Neuronal stem cell (in vitro differentiated cells): ENCODE data around the gene FAR2.

Experiments
- DNase-seq: peaks from one replicate; pipeline ENCODE4 v3.0.0-alpha.2; 2013; ENCODE audit warnings: low spot score
- H2AFZ ChIP-seq: one replicate; pipeline ENCODE4 v1.6.1; 2013; ENCODE audit warnings: mild to moderate bottlenecking, low read length, inconsistent platforms
- H2AK5ac ChIP-seq: 2 replicates; pipeline ENCODE4 v1.6.1; 2013; ENCODE audit warnings: low read depth, mild to moderate bottlenecking, inconsistent platforms, low read length, moderate library complexity, mixed read lengths
- H2BK120ac ChIP-seq: 2 replicates; pipeline ENCODE4 v1.6.1; 2013; ENCODE audit warnings: low read depth, mild to moderate bottlenecking, inconsistent platforms, low read length, moderate library complexity, mixed read lengths
- H2BK12ac ChIP-seq: one replicate; pipeline ENCODE4 v1.6.1; 2013; ENCODE audit warnings: low read length, inconsistent platforms
- H2BK15ac ChIP-seq: 2 replicates; pipeline ENCODE4 v1.6.1; 2013; ENCODE audit warnings: mild to moderate bottlenecking, low read length, inconsistent platforms, mixed read lengths
- H2BK5ac ChIP-seq: one replicate; pipeline ENCODE4 v1.6.1; 2013; ENCODE audit warnings: inconsistent platforms, mild to moderate bottlenecking, low read length, moderate library complexity
- H3K14ac ChIP-seq: one replicate; pipeline ENCODE4 v1.6.1; 2013; ENCODE audit warnings: low read length, inconsistent platforms
- H3K18ac ChIP-seq: 2 replicates; pipeline ENCODE4 v1.6.1; 2013; ENCODE audit warnings: low read length, inconsistent platforms
- H3K23ac ChIP-seq: 2 replicates; pipeline ENCODE4 v1.6.1; 2013; ENCODE audit warnings: low read depth, mild to moderate bottlenecking, mixed read lengths, low read length, inconsistent platforms; ENCODE audit not compliant: poor library complexity
- H3K27ac ChIP-seq: replicated peaks from 3 replicates; pipeline ENCODE4 v1.5.1; 2013; ENCODE audit warnings: low read length, inconsistent platforms
- H3K27me3 ChIP-seq, 3 experiments: 2 replicates each; pipeline ENCODE4 v1.6.1; 2013; ENCODE audit warnings: low read length in 3 of 3, mild to moderate bottlenecking in 2 of 3, inconsistent platforms in 1 of 3, low read depth in 1 of 3, mixed read lengths in 1 of 3, moderate library complexity in 1 of 3; ENCODE audit not compliant: control insufficient read depth in 3 of 3, insufficient read depth in 3 of 3
- H3K36me3 ChIP-seq, 2 donors: replicated peaks in 1 of 2; 2 replicates each; pipeline ENCODE4 v1.6.1; 2013; ENCODE audit warnings: low read length in 2 of 2; ENCODE audit not compliant: control insufficient read depth in 2 of 2, insufficient read depth in 2 of 2
- H3K4ac ChIP-seq: 2 replicates; pipeline ENCODE4 v1.6.1; 2013; ENCODE audit warnings: inconsistent platforms, mild to moderate bottlenecking, low read length, moderate library complexity
- H3K4me1 ChIP-seq, 2 donors: 1 replicate in 1 of 2; 2 replicates in 1 of 2; pipeline ENCODE4 v1.6.1; 2013; ENCODE audit warnings: low read length in 2 of 2, low read depth in 1 of 2; ENCODE audit not compliant: control insufficient read depth in 2 of 2, insufficient read depth in 1 of 2
- H3K4me2 ChIP-seq: one replicate; pipeline ENCODE4 v1.6.1; 2013; ENCODE audit warnings: mild to moderate bottlenecking, low read length, inconsistent platforms; ENCODE audit not compliant: insufficient read depth, poor library complexity, severe bottlenecking
- H3K4me3 ChIP-seq, 2 donors: 2 replicates each; pipeline ENCODE4 v1.5.1; 2013; ENCODE audit warnings: low read length in 2 of 2, mild to moderate bottlenecking in 2 of 2, inconsistent platforms in 1 of 2, moderate library complexity in 1 of 2
- H3K79me1 ChIP-seq: one replicate; pipeline ENCODE4 v1.6.1; 2013; ENCODE audit warnings: low read depth, mild to moderate bottlenecking, inconsistent platforms, low read length, moderate library complexity
- H3K9ac ChIP-seq: one replicate; pipeline ENCODE4 v1.6.1; 2013; ENCODE audit warnings: mild to moderate bottlenecking, low read depth, low read length, inconsistent platforms; ENCODE audit not compliant: poor library complexity
- H3K9me3 ChIP-seq, 2 donors: replicated peaks in 1 of 2; 2 replicates each; pipeline versions ENCODE3 to v1.6.1; 2013; ENCODE audit warnings: low read length in 2 of 2, mild to moderate bottlenecking in 2 of 2, inconsistent platforms in 1 of 2, low read depth in 1 of 2, mixed read lengths in 1 of 2, moderate library complexity in 1 of 2; ENCODE audit not compliant: control insufficient read depth in 2 of 2, insufficient read depth in 1 of 2
- H4K8ac ChIP-seq: one replicate; pipeline ENCODE4 v1.6.1; 2013; ENCODE audit warnings: low read depth, mild to moderate bottlenecking, inconsistent platforms, low read length, moderate library complexity
- H4K91ac ChIP-seq: one replicate; pipeline ENCODE4 v1.6.1; 2013; ENCODE audit warnings: low read length, low read depth, mild to moderate bottlenecking, inconsistent platforms; ENCODE audit not compliant: poor library complexity
- WGBS, 2 donors: extraction: QIAGEN DNeasy Blood & Tissue Kit; methylation state at CpG; one replicate each; pipeline ENCODE4 v1.1.7; 2013; ENCODE audit warnings: missing lambda C conversion rate in 2 of 2, mixed read lengths in 1 of 2; ENCODE audit not compliant: insufficient read length in 2 of 2, insufficient replicate concordance in 1 of 2; ENCODE audit errors: extremely low coverage in 2 of 2; 5-methylcytosine and 5-hydroxymethylcytosine counted together

FAR2 gene

DNA sequence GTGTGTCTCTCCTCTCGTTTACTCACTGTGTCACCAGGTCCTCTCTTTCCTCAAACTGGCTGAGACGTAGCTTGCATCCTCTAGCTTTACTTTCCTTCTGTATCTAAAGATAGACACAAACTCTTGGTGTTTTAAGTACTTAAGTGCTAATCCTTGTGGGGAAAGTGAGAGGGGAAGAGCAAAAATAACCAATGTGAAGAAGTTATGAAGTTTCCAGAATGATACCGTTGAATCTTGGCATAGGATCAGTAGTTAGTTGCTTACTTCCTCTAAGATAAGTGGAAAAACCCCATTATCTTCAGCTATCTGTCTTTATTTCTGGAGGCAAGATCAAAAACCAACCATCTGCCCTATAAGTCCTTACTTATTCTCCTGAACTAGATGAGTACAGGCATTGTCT lies 10.6 kb downstream of the FAR2 start:
- H2AFZ ChIP-seq = no peak overlapping the region
- H3K27me3 ChIP-seq = no peaks in the 10 kb centered on the region
- H2BK12ac ChIP-seq = no peak overlapping the region
- no peak overlapping the region for H3K4me2 ChIP-seq
- no peak overlapping the region for H3K4ac ChIP-seq
- no peak overlapping the region for H3K18ac ChIP-seq
- H3K4me1 ChIP-seq = no peaks in the 10 kb centered on the region
- no peak overlapping the region for H2BK120ac ChIP-seq
- no peaks in the 10 kb centered on the region for H3K79me1 ChIP-seq
- no peaks in the 10 kb centered on the region for H3K9me3 ChIP-seq
- H3K4me3 ChIP-seq = no peak overlapping the region
- no peak overlapping the region for H2BK15ac ChIP-seq
- no peak overlapping the region for H3K14ac ChIP-seq
- H4K8ac ChIP-seq = no peak overlapping the region
- H4K91ac ChIP-seq = no peak overlapping the region
- no peak overlapping the region for H3K27ac ChIP-seq
- no peak for DNase-seq
- no peaks in the 10 kb centered on the region for H3K36me3 ChIP-seq
- WGBS, 2 donors = no CpG with 5 or more reads among the region's 3 CpGs
- H2AK5ac ChIP-seq = no peak overlapping the region
- H2BK5ac ChIP-seq = no peak overlapping the region
- H3K9ac ChIP-seq = no peak overlapping the region
- no peak overlapping the region for H3K23ac ChIP-seq

DNA sequence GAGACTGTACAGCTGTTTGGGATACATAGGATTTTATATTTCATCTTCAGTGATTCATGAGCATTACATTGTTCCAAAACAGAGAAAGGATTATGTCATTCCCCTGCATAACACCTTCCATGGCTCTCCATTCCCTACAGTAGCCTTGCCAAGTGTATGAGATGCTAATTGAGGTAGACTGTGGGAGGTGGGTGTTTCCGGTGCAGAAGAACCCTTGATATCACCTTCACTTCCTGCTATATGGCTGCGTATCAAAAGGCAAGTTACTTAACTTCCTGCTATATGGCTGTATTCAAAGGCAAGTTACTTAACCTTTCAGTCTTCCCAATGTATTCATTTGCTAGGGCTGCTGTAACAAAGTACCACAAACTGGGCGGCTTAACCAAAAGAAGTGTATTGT lies 11.2 kb downstream of the FAR2 start:
- Histone ChIP-seq H4K8ac (no peak overlapping the region), H3K14ac (no peak overlapping the region), H3K9ac (no peak overlapping the region), H3K23ac (no peak overlapping the region), H2AK5ac (no peak overlapping the region), H2BK15ac (no peak overlapping the region), H3K79me1 (no peaks in the 10 kb centered on the region), H2BK12ac (no peak overlapping the region), H2BK5ac (no peak overlapping the region), H2BK120ac (no peak overlapping the region), H3K4me1 (no peaks in the 10 kb centered on the region), H3K4me2 (no peak overlapping the region), H3K4ac (no peak overlapping the region), H3K27me3 (no peaks in the 10 kb centered on the region), H3K27ac (no peak overlapping the region), H3K9me3 (no peaks in the 10 kb centered on the region), H3K36me3 (no peaks in the 10 kb centered on the region), H3K4me3 (no peak overlapping the region), H3K18ac (no peak overlapping the region), H2AFZ (no peak overlapping the region), H4K91ac (no peak overlapping the region)
- DNase-seq = no peak
- WGBS, 2 donors = no CpG with 5 or more reads among the region's 3 CpGs

DNA sequence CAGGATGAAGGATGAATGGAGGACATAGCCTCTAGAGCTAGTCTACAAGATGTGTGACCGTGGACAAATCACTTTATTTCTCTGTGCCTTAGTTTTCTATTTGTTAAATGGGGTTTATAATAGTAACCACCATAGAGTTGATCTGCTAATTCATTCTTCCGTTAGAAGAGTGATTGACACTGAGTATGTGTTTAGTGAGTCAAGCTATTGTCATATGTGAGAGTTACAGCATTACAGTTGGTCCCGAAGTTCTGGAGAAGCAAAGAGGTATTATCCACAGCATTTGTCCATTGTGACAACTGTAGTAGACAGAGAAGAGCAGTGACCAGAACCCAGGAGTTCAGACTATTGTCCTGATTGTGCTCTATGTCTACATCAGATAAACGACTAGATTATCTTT lies 14.1 kb downstream of the FAR2 start:
- Histone ChIP-seq H3K9me3 (no peaks in the 10 kb centered on the region), H3K23ac (no peak overlapping the region), H3K79me1 (no peaks in the 10 kb centered on the region), H2AK5ac (no peak overlapping the region), H2BK15ac (no peak overlapping the region), H3K4me1 (no peaks in the 10 kb centered on the region), H3K18ac (no peak overlapping the region), H4K91ac (no peak overlapping the region), H2BK120ac (no peak overlapping the region), H3K4me3 (no peak overlapping the region), H2AFZ (no peak overlapping the region), H4K8ac (no peak overlapping the region), H2BK12ac (no peak overlapping the region), H3K4me2 (no peak overlapping the region), H3K4ac (no peak overlapping the region), H3K27me3 (no peaks in the 10 kb centered on the region), H2BK5ac (no peak overlapping the region), H3K36me3 (no peaks in the 10 kb centered on the region), H3K27ac (no peak overlapping the region), H3K9ac (no peak overlapping the region), H3K14ac (no peak overlapping the region)
- DNase-seq = no peak
- WGBS, 2 donors = no CpG with 5 or more reads among the region's 4 CpGs

DNA sequence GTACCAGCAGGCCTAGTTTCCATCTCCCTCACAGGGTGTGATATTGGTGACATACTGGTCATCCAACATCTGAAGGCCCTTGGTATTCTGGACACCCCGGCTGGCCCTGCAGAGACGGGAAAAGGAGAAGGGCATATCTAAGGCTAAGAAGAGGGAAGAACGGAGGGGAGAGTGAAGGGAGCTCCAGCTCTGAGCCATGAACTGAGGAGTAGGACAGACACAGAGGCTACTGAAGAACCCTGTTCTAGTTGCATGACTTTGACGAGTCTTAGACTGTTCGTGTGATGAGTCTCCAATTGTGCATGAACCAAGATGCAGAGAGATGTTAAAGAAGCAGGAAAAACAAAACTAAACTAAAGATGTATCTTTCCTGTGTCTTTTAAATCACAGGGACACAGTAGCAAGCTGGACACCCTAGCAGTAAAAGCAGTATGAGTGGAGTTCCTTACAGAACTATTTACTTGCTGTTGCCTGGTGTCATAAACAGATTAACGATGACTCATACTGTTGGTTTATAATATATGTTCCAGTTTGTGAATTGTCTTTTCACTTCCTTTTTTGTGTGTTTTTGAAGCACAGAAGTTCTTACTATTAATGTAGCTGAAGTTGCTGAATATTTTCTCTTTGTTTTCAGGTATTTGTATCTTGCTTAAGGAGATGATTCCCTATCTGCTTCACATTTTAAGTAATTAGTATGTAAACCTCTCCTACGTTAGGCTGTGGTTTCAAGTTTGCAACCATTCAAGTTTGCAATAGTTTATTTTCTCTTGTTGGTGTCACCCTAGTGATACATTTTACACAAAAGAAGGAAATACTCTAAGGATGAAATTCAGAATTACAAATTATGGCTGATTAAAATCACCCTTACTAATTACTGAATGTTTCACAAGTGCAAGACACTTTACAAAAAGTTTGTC lies 15.7 kb downstream of the FAR2 start:
- Histone ChIP-seq H4K91ac (no peak overlapping the region), H2BK15ac (no peak overlapping the region), H2BK120ac (no peak overlapping the region), H3K79me1 (no peaks in the 10 kb centered on the region), H3K23ac (no peak overlapping the region), H3K27ac (no peak overlapping the region), H3K4me1 (no peaks in the 10 kb centered on the region), H3K18ac (no peak overlapping the region), H3K14ac (no peak overlapping the region), H4K8ac (no peak overlapping the region), H2BK5ac (no peak overlapping the region), H2AK5ac (no peak overlapping the region), H3K9ac (no peak overlapping the region), H3K27me3 (no peaks in the 10 kb centered on the region), H2AFZ (no peak overlapping the region), H3K4me3 (no peak overlapping the region), H3K36me3 (no peaks in the 10 kb centered on the region), H3K4me2 (no peak overlapping the region), H3K4ac (no peak overlapping the region), H2BK12ac (no peak overlapping the region), H3K9me3 (no peaks in the 10 kb centered on the region)
- no peak for DNase-seq
- no CpG with 5 or more reads among the region's 7 CpGs for WGBS, 2 donors
